NCI-H2171 (cell line): ENCODE results near the gene TMC3.
"Not testable (repeated sequence)": the region's sequence is repeated elsewhere in the genome, so short reads cannot be mapped to it uniquely, and the experiment has no call there.

ENCODE experiments used
- DNase-seq: peaks from one replicate; lab custom pipeline; 2025; lab: John Stamatoyannopoulos, UW

The TMC3 gene

DNA sequence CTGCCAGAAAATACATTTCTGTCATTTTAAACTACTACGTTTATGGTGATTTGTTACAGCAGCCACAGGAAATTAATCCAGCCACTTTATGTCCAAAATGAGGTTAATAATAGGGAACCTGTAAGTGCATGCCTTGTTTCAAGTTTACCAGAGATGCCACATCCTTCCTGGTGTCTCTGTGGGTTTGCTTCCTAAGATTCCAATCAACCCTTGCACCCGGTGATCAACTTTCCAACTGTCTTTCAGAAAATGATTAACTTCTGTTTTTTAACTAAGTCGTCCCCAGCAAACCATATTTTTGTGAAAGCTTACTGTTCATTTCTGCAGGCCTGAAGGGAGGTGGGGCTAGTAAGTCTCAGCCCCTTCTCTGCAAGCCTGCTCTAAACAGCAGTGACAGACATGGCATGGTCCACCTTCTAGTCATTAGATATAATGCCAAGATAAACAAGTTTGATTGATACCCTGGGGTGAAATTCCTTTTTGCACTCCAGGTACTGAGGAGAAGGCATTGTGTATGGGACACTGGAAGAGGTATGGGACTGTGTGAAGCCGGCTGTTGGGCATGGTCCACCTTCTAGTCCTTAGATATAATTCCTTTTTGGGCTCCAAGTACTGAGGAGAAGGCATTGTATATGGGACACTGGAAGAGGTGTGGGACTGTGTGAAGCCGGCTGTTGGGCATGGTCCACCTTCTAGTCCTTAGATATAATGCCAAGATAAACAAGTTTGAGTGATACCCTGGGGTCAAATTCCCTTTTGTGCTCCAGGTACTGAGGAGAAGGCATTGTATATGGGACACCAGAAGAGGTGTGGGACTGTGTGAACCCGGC lies 11.1 kb upstream of the TMC3 start:
- DNase-seq, result no peak

DNA sequence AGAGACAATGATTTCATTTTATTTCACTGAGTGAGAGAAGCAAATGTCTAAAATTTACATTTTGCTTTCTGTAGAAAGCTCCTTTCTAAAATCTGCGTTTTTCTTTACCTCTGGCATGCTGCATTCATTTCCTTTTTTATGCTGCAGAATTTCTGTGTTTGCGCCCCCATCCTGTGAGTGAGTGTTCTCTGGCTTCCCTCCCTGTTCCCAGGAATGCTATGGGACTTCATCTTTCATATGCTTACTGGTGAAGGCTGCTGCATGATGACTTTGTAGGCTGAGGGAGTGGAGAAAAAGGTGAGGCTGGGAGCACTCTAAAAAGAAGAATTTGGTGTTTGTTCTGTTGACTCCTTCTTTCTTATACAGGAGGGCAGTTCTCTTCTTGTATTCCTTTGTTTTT lies 7.7 kb upstream of the TMC3 start:
- no peak for DNase-seq

DNA sequence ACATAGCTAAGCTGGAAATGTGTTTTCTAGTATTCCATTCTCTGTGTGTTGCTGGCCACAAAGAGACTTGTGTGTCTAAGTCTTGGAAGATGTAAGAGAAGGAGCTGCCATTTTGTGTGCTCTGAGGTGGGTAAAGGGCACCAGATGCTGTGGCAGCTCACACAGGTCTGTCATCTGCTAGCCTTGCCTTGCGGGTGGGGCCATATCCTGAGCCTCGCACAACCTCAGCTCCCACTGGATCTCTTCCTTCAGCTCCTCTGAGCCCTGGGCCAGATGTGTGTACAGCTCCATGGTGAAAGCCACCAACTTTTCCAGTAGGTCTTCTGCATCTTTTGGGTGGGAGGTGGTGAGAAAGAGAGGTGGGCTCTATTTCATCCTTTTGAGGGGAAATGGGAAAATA lies 6.7 kb upstream of the TMC3 start:
- no peak for DNase-seq

DNA sequence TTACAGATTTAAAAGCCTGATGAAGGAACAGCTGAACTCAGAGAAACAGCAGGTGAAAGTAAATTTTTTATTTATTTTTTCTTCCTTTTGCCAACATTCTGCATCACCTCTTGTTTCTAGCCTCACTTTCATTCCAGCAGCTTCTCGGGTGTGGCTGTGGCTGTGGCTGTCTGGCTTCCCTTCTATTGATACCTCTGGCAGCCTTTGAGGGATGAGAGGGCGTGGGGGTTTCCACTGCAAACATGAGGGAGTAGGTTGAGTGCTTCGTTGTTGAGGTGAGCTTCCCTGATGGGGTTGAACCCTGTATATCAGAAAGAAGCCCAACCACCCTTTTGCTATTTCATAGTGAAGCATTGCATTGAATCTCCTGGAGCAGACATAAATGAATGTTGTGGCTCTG lies 6.2 kb upstream of the TMC3 start:
- DNase-seq, result no peak

DNA sequence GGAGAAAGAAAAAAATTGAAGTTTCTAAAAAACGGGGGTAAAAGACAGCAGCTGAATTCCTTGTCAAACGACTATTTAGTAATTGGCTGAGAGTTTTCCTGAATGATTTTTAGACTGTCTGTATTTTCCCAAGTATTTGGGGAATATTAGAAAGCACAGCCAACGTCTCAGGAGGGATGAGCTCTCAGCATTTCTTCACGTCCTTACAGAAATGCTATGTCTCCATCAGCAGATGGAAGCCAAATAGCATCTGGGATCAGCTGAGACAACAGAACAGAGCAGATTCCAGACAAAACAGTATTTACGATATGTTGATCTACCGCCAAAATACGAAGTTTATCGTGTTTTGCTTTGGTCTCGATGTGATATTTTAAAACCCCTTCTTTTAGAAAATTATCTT lies 5.3 kb upstream of the TMC3 start:
- no peak for DNase-seq

DNA sequence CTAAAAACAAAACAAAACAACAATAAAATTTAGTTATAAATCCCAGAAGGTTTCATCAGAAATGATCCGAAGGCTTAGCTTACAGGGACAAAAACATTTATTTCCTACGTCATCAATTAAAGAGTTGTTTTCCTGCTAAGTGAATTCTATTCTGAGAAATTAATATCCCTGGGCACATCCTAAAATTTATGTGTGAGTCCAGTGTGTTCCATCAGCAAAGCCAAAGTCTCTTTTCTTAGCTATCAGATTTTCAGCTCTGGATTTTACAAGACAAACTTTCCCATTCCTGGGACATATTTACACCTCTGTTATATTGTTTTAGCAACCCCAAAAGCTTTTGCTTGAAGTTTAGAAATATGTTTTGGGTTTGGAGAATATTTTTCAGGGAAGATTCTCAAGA lies 4.4 kb upstream of the TMC3 start:
- no peak for DNase-seq

DNA sequence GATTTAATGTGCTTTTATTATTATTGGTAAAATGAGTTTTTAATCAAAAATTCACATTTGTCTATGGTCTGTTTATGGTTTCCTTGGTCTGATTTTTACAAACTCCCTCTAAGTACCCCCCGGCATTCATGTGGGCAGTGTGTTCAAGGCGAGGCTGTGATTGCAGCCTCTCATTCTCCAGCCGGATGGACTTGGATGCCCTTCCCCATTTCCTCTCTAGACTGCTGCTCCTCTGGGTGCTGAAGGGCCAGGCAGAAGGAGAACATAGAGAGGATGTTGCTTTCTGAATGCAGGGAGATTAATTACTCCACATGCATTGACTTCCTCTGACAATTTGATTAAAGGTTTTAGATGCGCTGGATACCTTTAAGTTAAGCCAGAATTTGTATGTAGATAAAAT lies 3.9 kb upstream of the TMC3 start:
- DNase-seq, result no peak

DNA sequence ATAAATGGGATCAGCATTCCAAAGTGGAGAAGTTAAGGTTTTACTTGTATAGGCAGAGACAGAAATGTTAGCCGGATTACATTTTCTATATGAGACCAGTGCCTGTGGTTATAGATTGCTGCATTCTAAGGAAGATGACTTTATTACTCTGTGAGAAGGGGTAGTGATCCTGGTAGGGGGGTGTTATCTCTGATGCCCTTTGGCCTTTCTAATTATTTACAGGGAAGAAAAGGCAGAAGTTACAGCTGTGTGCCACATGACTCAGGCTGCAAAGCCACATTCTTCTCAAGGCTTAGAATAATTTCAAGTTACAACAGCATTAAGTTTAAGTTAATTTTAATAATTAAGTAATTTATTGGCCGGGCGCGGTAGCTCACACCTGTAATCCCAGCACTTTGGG lies 2.2 kb upstream of the TMC3 start:
- no peak for DNase-seq

DNA sequence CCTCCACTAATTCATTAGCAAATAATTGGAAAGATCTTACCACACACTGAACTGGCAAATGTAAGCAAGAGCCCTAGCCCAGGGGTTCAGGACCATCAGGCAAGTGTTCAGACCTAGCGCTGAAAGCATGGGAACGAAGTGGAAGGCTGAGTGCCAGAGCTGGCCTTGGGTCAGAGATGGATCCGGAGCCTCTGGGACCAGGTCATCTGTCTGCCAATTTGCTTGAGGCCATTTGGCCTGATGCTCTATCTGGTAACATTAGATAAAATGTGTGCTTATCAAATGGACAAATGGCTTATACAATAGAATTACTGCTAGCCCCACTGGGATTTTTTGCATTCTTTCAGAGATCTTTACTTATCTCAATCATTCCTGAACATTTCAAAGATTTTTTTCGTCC lies 1.4 kb upstream of the TMC3 start:
- no peak for DNase-seq

DNA sequence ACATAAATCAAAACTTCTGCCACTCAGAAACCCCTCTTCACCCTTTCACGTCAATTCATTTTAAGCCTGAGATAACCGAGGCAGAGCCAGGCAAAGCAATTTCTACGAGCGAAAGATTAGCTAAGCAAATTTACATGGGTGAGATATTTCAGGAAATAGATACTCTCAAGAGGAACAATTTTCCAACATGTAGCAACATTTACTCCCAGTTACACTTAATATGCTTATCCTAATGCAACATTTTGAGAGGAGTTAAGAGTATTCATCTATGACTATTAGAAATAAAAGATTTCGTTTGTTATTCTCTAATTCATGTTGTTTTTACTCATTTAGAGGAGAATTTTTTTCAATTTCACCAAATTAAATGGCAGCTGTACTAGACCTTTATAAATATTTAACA lies 837 bp downstream of the TMC3 start:
- no peak for DNase-seq

DNA sequence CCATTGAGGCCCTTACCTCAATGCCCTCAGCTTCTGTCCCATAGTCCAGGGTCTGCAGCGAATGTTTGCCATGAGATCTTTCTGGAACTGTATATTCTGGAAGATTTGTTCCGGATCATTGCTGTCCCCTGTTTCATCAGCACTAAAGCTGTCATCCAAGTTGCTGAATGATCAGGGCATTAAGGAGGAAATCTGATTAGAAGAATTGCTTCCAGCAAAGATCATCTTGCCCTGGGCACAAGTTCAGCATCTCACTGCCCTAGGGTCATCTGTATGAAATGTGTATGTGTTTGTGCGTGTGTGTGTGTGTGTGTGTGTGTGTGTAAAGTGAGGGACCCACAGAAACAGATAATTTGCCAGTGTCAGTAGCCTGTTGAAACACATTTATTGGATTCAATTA lies 1.4 kb downstream of the TMC3 start:
- DNase-seq, result no peak

DNA sequence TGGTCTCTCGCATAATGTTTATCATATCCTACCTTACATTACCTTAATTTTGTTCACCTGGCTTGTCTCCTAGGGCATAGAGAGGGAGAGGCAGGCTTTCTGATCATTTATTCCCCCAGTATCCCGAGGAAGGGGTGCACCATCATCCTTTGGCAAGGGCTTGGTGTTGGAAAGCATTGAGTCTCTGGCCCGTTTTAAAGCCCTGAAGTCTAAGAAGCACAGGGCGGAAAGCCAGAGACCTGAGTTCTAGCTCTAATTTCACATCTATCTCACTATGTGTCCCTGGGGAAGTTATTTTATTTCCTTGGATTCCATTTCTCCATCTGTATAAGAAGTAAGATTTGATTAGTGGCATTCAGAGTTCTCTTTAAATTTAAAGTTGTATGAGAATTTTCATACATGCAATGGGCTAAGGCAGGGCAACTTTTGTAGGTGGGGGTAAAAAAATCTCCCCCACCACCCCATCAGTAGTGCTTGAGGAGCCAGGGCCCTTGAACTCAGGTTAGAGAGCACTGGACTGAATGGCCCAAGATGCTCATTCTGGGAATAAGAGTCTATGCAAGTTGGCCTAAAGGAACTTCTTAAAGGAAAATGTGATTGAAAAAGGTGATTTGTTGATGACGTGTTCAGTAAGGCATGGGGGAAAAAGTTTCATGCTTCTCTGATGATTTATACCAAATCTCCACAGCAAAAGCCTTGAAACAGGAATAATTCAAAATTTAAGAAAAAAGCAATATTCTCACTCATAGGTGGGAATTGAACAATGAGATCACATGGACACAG lies 10.1 kb downstream of the TMC3 start:
- DNase-seq, result no peak

DNA sequence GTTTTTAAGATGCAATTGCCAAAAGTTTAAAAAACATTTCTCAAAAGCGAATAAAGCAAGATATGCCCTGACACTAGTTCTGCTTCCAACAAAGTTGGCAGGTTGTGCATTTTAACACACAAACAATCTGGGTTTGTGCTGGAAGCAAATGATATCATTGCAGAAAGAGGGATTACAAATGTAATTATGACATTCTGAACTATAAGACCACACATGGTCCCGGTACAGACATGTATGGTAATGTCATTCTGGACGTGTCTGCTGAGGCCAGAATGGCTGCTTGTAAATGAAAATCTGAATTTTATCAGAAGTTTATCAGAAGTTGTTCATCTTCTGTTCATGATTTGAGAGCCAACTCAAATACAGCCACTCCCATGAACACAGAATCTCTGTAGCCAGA lies 10.7 kb downstream of the TMC3 start:
- no peak for DNase-seq

DNA sequence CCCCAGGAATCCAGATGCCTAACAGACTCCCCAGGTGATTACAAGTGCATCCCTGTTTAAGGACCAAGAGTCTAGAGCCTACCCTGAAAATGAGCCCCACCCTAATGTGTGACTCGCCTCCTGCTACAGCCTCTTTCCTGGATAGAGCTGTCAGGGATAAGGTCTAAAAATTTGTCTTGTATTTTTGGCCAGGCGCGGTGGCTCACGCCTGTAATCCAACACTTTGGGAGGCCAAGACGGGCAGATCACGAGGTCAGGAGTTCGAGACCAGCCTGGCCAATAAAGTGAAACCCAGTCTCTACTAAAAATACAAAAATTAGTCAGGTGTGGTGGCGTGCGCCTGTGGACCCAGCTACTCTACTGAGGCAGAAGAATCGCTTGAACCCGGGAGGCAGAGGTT lies 11.2 kb downstream of the TMC3 start:
- DNase-seq, result no peak

DNA sequence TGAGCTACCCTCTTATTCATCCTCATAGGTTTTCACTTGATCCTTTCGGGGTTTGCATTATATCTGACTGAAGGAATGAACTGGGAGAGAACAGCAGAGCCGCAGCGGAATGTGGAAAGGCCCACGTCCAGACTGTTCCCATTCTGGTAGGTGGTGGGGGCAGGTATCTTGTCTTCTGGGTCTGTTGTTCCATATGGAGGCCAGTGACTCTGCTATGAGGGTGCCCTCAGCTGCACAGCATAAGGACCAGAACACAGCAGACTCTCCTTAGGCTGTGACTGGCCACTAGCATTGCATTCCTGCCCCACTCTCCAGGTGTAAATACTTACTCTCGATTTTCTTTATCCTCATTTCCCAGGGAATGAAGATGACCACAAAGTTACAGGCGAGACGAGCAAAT lies 12.1 kb downstream of the TMC3 start:
- DNase-seq, result no peak

DNA sequence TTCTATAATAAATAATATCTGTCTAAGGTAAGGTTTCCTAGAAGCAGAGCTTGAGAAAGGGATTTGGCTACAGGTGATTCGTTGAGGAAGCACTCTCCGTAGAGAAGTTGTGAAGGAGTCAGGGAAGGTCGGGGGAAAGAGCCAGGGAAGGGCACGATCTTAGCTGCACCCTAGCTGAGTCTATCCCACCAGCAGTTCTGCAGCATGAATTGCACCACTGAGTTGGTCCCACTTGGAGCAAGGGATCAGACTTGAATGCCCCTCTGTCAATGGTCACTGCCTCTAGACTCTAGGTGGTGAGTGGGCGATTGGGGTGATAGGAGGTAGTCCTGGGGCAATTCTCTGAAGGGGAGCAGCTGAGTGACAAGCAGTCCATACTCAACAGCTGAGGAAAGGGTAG lies 13.5 kb downstream of the TMC3 start:
- DNase-seq, result no peak

DNA sequence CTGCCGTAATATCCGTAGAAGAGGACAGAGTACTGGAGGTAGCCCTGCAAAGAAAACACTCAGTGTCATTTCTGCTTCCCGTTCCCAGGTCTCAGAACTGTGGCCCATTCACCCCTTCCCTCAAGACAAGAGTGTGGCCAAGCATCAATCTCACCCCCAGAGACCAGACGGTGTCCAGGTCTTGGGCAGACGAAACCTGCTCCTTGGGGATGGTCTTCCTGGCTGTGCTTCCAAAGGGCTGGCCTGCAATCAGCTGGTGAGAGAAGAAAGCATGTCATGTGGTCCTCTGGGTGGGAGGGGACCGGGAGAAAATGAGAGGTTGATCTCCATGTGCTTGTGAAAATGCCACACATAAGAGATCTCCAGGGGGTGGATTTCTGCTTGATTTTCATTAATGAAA lies 15.8 kb downstream of the TMC3 start:
- no peak for DNase-seq

DNA sequence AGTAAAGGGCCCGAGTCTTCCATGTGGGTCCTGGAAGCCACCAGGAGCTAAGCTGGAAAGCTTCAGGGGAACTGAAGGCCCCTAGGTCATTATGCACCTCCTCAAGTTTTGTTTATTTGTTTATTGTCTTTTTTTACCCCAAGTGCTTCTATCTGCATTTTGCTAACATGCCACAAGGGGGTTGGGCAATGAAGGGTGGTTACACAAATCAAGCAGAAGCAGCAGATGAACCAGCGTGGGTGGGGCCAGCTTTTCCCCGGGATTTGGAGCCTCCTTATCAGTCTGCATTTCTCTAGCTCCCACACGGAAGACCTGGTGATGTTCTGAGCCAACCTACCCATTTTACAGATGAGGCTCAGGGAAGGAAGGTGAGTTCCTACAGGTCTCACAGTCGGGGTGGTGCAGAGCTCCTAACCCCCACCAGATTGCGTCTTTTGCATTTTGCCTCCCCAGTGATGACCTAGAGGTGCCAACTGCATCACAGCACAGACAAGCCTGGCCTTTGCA lies 16.8 kb downstream of the TMC3 start:
- DNase-seq, result no peak

DNA sequence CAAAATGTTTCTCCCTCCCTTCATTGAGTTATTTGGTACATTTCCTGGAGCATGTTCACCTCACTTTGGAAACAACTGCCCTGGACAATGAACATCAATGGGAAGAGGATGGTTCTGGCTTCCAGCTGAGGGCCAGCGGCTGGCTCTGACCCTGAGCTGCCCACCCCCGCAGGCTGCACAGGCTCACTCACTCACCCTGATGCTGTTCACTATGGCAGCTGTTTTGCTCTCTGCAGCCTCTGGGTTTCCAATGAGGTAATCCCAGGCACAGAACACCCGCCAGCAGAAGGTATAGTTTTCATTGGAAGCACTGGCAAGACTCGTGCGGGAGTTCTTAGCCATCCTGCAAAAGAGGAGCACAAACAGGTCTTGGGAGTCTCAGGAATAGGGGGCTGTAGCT lies 17.8 kb downstream of the TMC3 start:
- no peak for DNase-seq

DNA sequence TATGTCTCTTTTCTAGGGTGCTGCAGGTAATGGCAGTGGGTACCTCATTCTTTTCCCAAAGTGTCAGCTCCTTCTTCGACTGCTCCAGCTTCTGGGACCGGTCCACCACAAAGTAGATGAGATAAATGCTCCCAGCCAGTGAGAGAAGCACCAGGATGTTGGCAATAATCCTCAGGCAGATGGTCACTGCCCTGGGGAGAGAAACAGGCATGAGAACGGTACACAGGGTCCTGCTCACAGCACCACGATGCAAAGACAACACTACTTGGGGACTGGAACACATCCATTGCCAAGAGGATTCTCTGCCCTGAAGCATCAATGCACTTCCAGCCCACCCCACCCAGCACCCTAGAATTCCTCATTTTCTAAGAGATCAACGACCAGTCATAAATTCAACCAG lies 22.4 kb downstream of the TMC3 start:
- no peak for DNase-seq

DNA sequence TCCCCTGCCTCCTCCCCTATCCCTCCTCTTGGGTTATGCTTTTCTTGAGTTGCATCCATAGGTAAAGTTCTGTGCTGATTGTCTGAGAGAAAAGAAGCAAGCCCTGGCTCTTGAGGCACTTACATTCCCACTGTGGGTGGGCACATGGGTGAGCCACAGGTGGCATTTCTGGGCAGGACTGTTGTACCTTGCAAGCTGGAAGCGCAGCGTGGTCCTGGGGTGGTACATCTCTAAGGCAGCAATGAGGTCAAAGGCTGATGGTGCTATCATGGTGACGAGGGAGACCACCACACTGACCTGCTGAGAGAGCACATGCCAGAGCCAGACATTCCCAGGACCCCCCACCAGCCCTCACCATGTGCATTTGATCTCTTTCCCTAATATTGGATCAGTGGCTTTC lies 24.7 kb downstream of the TMC3 start:
- DNase-seq, result no peak

DNA sequence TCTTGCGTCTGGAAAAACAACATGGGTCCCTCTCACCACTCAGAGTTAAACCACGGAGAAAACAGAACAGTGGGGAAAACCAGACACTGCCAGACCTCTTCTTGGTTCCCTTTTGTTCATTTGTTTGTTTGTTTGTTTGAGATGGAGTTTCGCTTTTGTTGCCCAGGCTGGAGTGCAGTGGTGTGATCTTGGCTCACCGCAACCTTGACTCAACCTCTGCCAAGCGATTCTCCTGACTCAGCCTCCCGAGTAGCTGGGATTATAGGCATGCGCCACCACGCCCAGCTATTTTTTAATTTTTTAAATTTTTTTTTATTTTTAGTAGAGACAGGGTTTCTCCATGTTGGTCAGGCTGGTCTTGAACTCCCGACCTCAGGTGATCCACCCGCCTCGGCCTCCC lies 25.3 kb downstream of the TMC3 start:
- not testable (repeated sequence) for DNase-seq

DNA sequence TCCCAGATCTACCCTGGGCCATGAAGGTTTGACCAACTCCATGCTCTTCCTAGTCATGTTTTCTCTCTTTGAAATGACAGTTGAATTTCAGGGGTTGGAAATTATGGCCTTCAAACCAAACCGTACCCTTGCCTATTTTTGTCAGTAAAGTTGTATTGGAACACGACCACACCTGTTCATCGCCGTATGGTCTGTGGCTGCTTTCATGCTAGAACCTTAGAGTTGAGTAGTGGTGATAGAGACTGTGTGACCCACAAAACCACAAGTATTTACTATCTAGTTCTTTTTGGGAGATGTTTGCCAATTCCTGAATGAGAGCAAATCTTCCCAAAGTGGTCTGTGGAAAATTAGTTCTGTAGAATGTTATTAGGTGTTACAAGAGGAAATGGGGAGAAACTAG lies 26.1 kb downstream of the TMC3 start:
- no peak for DNase-seq

DNA sequence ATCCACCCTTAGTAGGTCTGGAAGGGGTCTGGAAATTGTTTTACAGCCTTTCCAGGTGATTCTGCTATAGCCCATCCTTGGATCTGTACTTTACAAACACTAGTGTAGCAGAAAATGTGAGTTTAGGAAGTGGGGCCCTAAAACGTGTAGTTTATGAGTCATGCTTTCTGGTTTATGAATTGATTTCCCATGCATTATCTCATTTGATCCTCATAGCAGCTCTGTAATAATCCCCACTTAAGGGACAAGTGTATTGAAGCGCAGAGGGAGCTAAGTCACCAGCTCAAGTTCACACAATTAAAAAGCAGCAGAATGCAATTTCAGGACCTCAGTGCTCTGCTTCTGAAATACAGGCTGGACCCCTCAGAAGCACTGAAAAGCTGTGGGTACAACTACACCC lies 27.4 kb downstream of the TMC3 start:
- no peak for DNase-seq
